Stomach (tissue), 9 donors: ENCODE data around the gene DCLK2. TPM values are rescaled to one million over a fixed set of nuclear protein-coding genes. Genes with fewer than 3 reads are reported as not detected.

Experiments
- DNase-seq, 2 donors: peaks; one replicate each; pipeline versions ENCODE4 v3.0.0 to v3.0.0-alpha.2; 2013 to 2019
- H3K27ac ChIP-seq, 5 donors: fragments of 200-600 bp in 4 of 5; sonication (generic) in 4 of 5; one replicate each; pipeline ENCODE4 v1.5.1; 2013 to 2019; ENCODE audit warnings: mild to moderate bottlenecking in 1 of 5, moderate library complexity in 1 of 5
- H3K27me3 ChIP-seq, 3 donors: fragments of 200-600 bp; sonication (generic); one replicate each; pipeline ENCODE4 v1.5.1; 2017 to 2019; ENCODE audit warnings: mixed run types in 1 of 3
- H3K36me3 ChIP-seq, 4 donors: fragments of 200-600 bp; sonication (generic); 1 replicate in 3 of 4; 2 replicates in 1 of 4; pipeline ENCODE4 v1.5.1; 2016 to 2019
- H3K4me1 ChIP-seq, 4 donors: fragments of 200-600 bp; sonication (generic); one replicate each; pipeline ENCODE4 v1.5.1; 2016 to 2019
- H3K4me3 ChIP-seq, 4 donors: fragments of 200-600 bp; sonication (generic) in 3 of 4; one replicate each; pipeline ENCODE4 v1.5.1; 2016 to 2019; ENCODE audit warnings: mild to moderate bottlenecking in 1 of 4
- H3K9me3 ChIP-seq, 4 donors: fragments of 200-600 bp; sonication (generic); one replicate each; pipeline ENCODE4 v1.5.1; 2016 to 2019
- CTCF ChIP-seq, 7 experiments: fragments of 450-650 bp in 4 of 7; fragments of 200-600 bp in 3 of 7; sonication (generic) in 3 of 7; IDR thresholded peaks; one replicate each; pipeline ENCODE4 v1.5.1; 2016 to 2019; ENCODE audit warnings: antibody characterized with exemption in 7 of 7, control low read depth in 2 of 7, mild to moderate bottlenecking in 1 of 7
- EP300 ChIP-seq: sonication (generic); formaldehyde crosslinking; IDR thresholded peaks from one replicate; pipeline ENCODE4 v1.6.1; 2017; ENCODE audit warnings: antibody characterized with exemption
- POLR2A ChIP-seq, 4 donors: fragments of 450-650 bp; IDR thresholded peaks; one replicate each; pipeline ENCODE4 v1.6.1; 2016; ENCODE audit warnings: antibody characterized with exemption in 4 of 4, control low read depth in 2 of 4, mild to moderate bottlenecking in 1 of 4, moderate library complexity in 1 of 4
- POLR2AphosphoS5 ChIP-seq, 3 donors: sonication (generic); formaldehyde crosslinking; IDR thresholded peaks; one replicate each; pipeline ENCODE4 v1.6.1; 2016; ENCODE audit warnings: antibody characterized with exemption in 3 of 3
- WGBS, 5 donors: extraction: QIAGEN DNeasy Blood & Tissue Kit in 3 of 5; methylation state at CpG; one replicate each; pipeline versions ENCODE4 v1.1.5 to v1.1.7; 2013 to 2018; 5-methylcytosine and 5-hydroxymethylcytosine counted together
- intact Hi-C: fragments of 100-400 bp; cut with DNase I; formaldehyde crosslinking; loops from one replicate; pipeline ENCODE4 v1.15.1; 2023; ENCODE audit warnings: low total_unique reads
- polyA plus RNA-seq, 3 donors: library from polyadenylated mRNA; stranded (reverse); fragments of 200-250 nt; gene quantifications; one replicate each; pipeline ENCODE4 v1.2.3, GENCODE V29; 2013
- total RNA-seq, 5 donors: library from RNA; depleted of rRNA; stranded (reverse); fragments of >200 nt; gene quantifications; one replicate each; pipeline versions ENCODE4 v1.1.0 to v1.2.3, GENCODE V29; 2014 to 2016
- donor health status: healthy with polysubstance abuse.
- donor health status: Bipolar disorder and iron deficiency.
- donor health status: healthy.

Gene DCLK2
- total and polyA plus RNA-seq, 8 donors = 0.61 to 16.3 (median 1.7) TPM

GRCh38 chr4:150253965-150254630, 175.9 kb downstream of the DCLK2 start:
- peaks cover 0 to 7% (median 0%) of the 10 kb centered on the region in 4 donors for H3K4me1 ChIP-seq
- DNase-seq = no peak
- no peak overlapping the region for H3K4me3 ChIP-seq
- intact Hi-C loops = no loop called here
- no peaks in the 10 kb centered on the region for H3K9me3 ChIP-seq
- no peak overlapping the region for H3K27ac ChIP-seq
- WGBS, 5 donors = 90 to 94% (median 93%) methylated on average over 18 of the region's 18 CpGs
- no peaks in the 10 kb centered on the region for H3K27me3 ChIP-seq
- TF ChIP-seq EP300 (no peak), POLR2A (IDR thresholded peaks at IDR 0.05) (no peak), CTCF (IDR thresholded peaks at IDR 0.05) (no peak), POLR2AphosphoS5 (IDR thresholded peaks at IDR 0.05) (no peak)
- peaks cover 0 to 20% (median 7%) of the 10 kb centered on the region in 4 donors for H3K36me3 ChIP-seq

- peak in 1 of 2 donors; percentile 29 for DNase-seq
- 61 to 78% (median 76%) methylated on average over 10 to 16 of the region's 16 CpGs for WGBS, 5 donors
- H3K4me1 ChIP-seq = peaks cover 0 to 7% (median 0%) of the 10 kb centered on the region in 4 donors
- H3K36me3 ChIP-seq = peaks cover 0 to 26% (median 7%) of the 10 kb centered on the region in 4 donors
- peak overlapping the region in 1 of 5 donors; percentile 47 for H3K27ac ChIP-seq
- no peaks in the 10 kb centered on the region for H3K27me3 ChIP-seq
- H3K4me3 ChIP-seq = no peak overlapping the region
- H3K9me3 ChIP-seq = no peaks in the 10 kb centered on the region
- intact Hi-C loops = no loop called here
- TF ChIP-seq POLR2AphosphoS5 (IDR thresholded peaks at IDR 0.05) (no peak), POLR2A (IDR thresholded peaks at IDR 0.05) (no peak), CTCF (IDR thresholded peaks at IDR 0.05) (no peak), EP300 (no peak)
These were observed 177.5 kb downstream of the DCLK2 start for GRCh38 chr4:150255610-150256224.

- peaks cover 0 to 7% (median 0%) of the 10 kb centered on the region in 4 donors for H3K4me1 ChIP-seq
- no peaks in the 10 kb centered on the region for H3K9me3 ChIP-seq
- DNase-seq = peak in 1 of 2 donors; percentile 48
- H3K36me3 ChIP-seq = peaks cover 0 to 27% (median 8%) of the 10 kb centered on the region in 4 donors
- H3K4me3 ChIP-seq = no peak overlapping the region
- WGBS, 5 donors = 80 to 91% (median 88%) methylated on average over 18 to 23 of the region's 23 CpGs
- intact Hi-C loops = no loop called here
- H3K27ac ChIP-seq = peak overlapping the region in 1 of 5 donors; percentile 47
- TF ChIP-seq EP300 (no peak), POLR2AphosphoS5 (IDR thresholded peaks at IDR 0.05) (no peak), POLR2A (IDR thresholded peaks at IDR 0.05) (no peak), CTCF (IDR thresholded peaks at IDR 0.05) (no peak)
- no peaks in the 10 kb centered on the region for H3K27me3 ChIP-seq
These were observed 178.0 kb downstream of the DCLK2 start for GRCh38 chr4:150256225-150256620.

GRCh38 chr4:150256841-150257730, 178.8 kb downstream of the DCLK2 start:
- 66 to 86% (median 76%) methylated on average over 25 of the region's 25 CpGs for WGBS, 5 donors
- Histone ChIP-seq H3K9me3 (no peaks in the 10 kb centered on the region), H3K27ac (no peak overlapping the region), H3K4me1 (peaks cover 0 to 1% (median 0%) of the 10 kb centered on the region in 4 donors), H3K4me3 (no peak overlapping the region), H3K27me3 (no peaks in the 10 kb centered on the region), H3K36me3 (peaks cover 0 to 32% (median 9%) of the 10 kb centered on the region in 4 donors)
- DNase-seq = peak in 1 of 2 donors; percentile 33
- intact Hi-C loops = no loop called here
- TF ChIP-seq POLR2A (IDR thresholded peaks at IDR 0.05) (no peak), POLR2AphosphoS5 (IDR thresholded peaks at IDR 0.05) (no peak), CTCF (IDR thresholded peaks at IDR 0.05) (no peak), EP300 (no peak)
